Thoracic aorta (tissue), 2 donors: ENCODE measurements around the gene ADAMTS20. TPM values are rescaled to one million over a fixed set of nuclear protein-coding genes. Genes with fewer than 3 reads are reported as not detected.

ENCODE experiments used
- ATAC-seq: fragments of 150-250 bp; one replicate; pipeline ENCODE4 v1.8.0; 2017; ENCODE audit warnings: low read depth; ENCODE audit not compliant: insufficient number of reproducible peaks, low FRiP score
- DNase-seq: peaks from one replicate; pipeline ENCODE4 v3.0.0-alpha.2; 2020; ENCODE audit warnings: low spot score
- H3K27ac ChIP-seq, 2 donors: fragments of 200-600 bp; sonication (generic); 1 replicate in 1 of 2; 2 replicates in 1 of 2; pipeline ENCODE4 v1.5.1; 2016; ENCODE audit warnings: mild to moderate bottlenecking in 2 of 2, moderate library complexity in 2 of 2
- H3K27me3 ChIP-seq: fragments of 200-600 bp; sonication (generic); replicated peaks from 2 replicates; pipeline ENCODE4 v1.6.0; 2016; ENCODE audit warnings: mild to moderate bottlenecking; ENCODE audit not compliant: insufficient read depth
- H3K36me3 ChIP-seq: fragments of 200-600 bp; sonication (generic); one replicate; pipeline ENCODE4 v1.5.1; 2016
- H3K4me1 ChIP-seq, 2 donors: fragments of 200-600 bp; sonication (generic); 1 replicate in 1 of 2; 2 replicates in 1 of 2; pipeline versions ENCODE4 v1.5.1 to v1.6.0; 2016; ENCODE audit warnings: low read depth in 2 of 2, mild to moderate bottlenecking in 1 of 2; ENCODE audit not compliant: control insufficient read depth in 1 of 2
- H3K4me3 ChIP-seq: fragments of 200-600 bp; sonication (generic); 2 replicates; pipeline ENCODE4 v1.5.1; 2016; ENCODE audit warnings: mild to moderate bottlenecking
- H3K9me3 ChIP-seq: fragments of 200-600 bp; sonication (generic); 2 replicates; pipeline ENCODE4 v1.5.1; 2016
- total RNA-seq, 2 donors: library from RNA; depleted of rRNA; stranded (reverse); fragments of >200 nt; gene quantifications; one replicate each; pipeline versions ENCODE4 v1.1.0 to v1.2.3, GENCODE V29; 2016
- TF ChIP-seq, protein P1 (sequence below): fragments of 200-600 bp; sonication (generic); IDR thresholded peaks from one replicate; pipeline ENCODE4 v1.5.1; 2019; ENCODE audit warnings: antibody characterized with exemption

The ADAMTS20 gene, protein sequence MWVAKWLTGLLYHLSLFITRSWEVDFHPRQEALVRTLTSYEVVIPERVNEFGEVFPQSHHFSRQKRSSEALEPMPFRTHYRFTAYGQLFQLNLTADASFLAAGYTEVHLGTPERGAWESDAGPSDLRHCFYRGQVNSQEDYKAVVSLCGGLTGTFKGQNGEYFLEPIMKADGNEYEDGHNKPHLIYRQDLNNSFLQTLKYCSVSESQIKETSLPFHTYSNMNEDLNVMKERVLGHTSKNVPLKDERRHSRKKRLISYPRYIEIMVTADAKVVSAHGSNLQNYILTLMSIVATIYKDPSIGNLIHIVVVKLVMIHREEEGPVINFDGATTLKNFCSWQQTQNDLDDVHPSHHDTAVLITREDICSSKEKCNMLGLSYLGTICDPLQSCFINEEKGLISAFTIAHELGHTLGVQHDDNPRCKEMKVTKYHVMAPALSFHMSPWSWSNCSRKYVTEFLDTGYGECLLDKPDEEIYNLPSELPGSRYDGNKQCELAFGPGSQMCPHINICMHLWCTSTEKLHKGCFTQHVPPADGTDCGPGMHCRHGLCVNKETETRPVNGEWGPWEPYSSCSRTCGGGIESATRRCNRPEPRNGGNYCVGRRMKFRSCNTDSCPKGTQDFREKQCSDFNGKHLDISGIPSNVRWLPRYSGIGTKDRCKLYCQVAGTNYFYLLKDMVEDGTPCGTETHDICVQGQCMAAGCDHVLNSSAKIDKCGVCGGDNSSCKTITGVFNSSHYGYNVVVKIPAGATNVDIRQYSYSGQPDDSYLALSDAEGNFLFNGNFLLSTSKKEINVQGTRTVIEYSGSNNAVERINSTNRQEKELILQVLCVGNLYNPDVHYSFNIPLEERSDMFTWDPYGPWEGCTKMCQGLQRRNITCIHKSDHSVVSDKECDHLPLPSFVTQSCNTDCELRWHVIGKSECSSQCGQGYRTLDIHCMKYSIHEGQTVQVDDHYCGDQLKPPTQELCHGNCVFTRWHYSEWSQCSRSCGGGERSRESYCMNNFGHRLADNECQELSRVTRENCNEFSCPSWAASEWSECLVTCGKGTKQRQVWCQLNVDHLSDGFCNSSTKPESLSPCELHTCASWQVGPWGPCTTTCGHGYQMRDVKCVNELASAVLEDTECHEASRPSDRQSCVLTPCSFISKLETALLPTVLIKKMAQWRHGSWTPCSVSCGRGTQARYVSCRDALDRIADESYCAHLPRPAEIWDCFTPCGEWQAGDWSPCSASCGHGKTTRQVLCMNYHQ (N-terminal part only)
- not detected for total RNA-seq

DNA sequence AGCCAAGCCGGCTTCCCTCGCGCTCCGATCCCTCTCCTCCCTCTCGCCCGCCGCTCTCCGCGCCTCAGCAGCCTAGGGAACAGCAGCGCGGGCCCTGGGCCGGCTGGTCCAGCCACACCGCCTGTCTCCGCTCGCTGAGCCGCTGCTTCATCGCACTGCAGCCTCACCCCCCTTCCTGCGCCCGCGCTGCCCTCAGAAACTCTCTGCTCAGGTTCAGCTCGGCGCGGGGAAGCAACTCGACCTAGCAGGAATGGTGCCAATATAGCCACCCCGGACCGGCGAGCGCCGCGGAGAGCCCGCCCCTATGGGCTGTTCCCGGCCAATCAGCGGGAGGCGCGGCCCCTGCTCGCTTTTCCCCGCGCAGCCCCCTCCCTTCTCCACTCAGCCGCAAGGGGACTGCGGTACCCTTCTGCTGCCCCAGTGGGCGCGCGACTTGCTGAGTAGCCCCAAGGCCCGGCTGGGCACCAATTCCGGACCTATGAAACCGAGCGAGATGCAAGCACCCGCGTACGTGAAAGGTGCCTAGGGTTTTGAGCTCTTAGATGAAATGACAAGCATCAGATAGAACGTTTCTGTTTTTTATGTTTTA, at the start of gene ADAMTS20:
Gene ADAMTS20 (minus strand): TSS at position 233 of the 589 bp plus-strand sequence. CDS start 282 bp downstream, outside the sequence.
- TF ChIP-seq, protein P1, sequence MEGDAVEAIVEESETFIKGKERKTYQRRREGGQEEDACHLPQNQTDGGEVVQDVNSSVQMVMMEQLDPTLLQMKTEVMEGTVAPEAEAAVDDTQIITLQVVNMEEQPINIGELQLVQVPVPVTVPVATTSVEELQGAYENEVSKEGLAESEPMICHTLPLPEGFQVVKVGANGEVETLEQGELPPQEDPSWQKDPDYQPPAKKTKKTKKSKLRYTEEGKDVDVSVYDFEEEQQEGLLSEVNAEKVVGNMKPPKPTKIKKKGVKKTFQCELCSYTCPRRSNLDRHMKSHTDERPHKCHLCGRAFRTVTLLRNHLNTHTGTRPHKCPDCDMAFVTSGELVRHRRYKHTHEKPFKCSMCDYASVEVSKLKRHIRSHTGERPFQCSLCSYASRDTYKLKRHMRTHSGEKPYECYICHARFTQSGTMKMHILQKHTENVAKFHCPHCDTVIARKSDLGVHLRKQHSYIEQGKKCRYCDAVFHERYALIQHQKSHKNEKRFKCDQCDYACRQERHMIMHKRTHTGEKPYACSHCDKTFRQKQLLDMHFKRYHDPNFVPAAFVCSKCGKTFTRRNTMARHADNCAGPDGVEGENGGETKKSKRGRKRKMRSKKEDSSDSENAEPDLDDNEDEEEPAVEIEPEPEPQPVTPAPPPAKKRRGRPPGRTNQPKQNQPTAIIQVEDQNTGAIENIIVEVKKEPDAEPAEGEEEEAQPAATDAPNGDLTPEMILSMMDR, result no peak
- DNase-seq (no peak), ATAC-seq (no peak)
- H3K4me1 ChIP-seq, result no peaks in the 10 kb centered on the region
- no peaks in the 10 kb centered on the region for H3K27me3 ChIP-seq
- H3K4me3 ChIP-seq, result no peak within 1 kb of the TSS
- H3K9me3 ChIP-seq, result peaks cover 4% of the 10 kb centered on the region
- H3K27ac ChIP-seq, result no peak within 1 kb of the TSS
- H3K36me3 ChIP-seq, result no peaks in the 10 kb centered on the region

DNA sequence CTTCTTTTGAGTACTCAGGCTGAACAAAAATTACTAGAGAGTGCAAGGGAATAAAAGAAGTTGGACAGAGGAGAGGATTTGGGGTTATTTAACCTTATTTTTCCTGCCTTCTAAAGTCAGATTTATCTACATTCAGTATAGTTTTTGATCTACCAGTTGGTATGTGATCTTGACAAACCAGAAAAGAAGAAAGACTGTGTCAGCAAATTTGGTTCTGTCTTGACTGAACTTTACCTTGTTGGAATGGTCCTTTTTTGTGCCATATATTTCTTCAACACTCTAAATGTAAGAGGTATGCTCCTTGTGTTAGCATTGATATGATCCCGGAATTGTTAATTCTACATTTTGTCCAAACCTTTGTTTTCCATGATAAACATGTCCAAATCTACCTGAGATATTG, 47.7 kb upstream of the ADAMTS20 start:
- Histone ChIP-seq H3K27me3 (no peaks in the 10 kb centered on the region), H3K9me3 (no peaks in the 10 kb centered on the region), H3K36me3 (no peaks in the 10 kb centered on the region), H3K27ac (no peak overlapping the region), H3K4me3 (no peak overlapping the region), H3K4me1 (no peaks in the 10 kb centered on the region)
- DNase-seq (no peak), ATAC-seq (no peak)
- TF ChIP-seq, protein P1, result no peak

DNA sequence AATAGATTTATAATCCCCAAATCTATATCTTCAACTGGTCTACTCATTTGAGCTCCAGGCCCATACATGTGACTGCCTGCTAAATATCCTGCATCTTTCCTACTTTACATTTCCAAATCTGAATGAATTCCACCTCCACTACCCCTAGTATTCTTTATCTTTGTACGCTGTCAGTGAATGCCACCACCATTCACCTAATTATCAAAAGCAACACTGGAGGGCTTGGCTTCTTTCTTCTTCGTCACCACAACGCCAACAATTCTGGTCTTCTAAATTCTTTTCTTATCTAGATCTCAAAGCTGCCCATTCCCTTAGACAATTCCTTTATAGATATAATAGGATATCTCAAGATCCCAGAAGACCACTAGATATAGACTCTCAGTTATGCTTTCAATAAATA, 47.1 kb upstream of the ADAMTS20 start:
- DNase-seq (no peak), ATAC-seq (no peak)
- H3K36me3 ChIP-seq, result no peaks in the 10 kb centered on the region
- H3K27me3 ChIP-seq, result no peaks in the 10 kb centered on the region
- no peaks in the 10 kb centered on the region for H3K9me3 ChIP-seq
- H3K4me1 ChIP-seq, result no peaks in the 10 kb centered on the region
- H3K27ac ChIP-seq, result no peak overlapping the region
- TF ChIP-seq, protein P1, result no peak
- no peak overlapping the region for H3K4me3 ChIP-seq

DNA sequence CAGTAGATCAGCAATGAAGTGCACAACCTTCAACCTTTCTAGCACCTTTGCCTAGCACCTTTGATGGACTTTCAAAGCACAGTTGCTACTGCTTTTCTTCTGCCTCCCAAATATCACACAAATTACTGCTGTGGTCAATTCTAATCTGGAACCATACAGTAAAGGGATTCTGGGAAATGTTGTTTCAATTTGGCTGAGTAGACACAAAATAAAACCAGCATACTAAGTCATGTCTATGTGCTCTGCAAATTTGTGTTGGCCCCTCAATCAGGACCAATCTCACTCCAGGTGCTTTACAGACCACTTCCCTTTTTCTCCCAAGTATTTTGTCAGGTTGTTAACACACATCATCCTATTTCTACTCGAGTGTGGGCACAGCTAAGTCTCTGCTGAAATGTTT, 38.3 kb upstream of the ADAMTS20 start:
- Histone ChIP-seq H3K4me1 (no peaks in the 10 kb centered on the region), H3K4me3 (no peak overlapping the region), H3K27me3 (no peaks in the 10 kb centered on the region), H3K9me3 (no peaks in the 10 kb centered on the region), H3K27ac (no peak overlapping the region), H3K36me3 (no peaks in the 10 kb centered on the region)
- TF ChIP-seq, protein P1, result no peak
- ATAC-seq (no peak), DNase-seq (no peak)
